GM21423 (cell line): ENCODE measurements around the gene VPS26C.

Experiments
- ATAC-seq: cut with Tn5 transposase; IDR thresholded peaks from one replicate; pipeline ENCODE4 v1.9.1; 2021; ENCODE audit warnings: mild to moderate bottlenecking, moderate library complexity; ENCODE audit not compliant: unreplicated experiment

The VPS26C gene

DNA sequence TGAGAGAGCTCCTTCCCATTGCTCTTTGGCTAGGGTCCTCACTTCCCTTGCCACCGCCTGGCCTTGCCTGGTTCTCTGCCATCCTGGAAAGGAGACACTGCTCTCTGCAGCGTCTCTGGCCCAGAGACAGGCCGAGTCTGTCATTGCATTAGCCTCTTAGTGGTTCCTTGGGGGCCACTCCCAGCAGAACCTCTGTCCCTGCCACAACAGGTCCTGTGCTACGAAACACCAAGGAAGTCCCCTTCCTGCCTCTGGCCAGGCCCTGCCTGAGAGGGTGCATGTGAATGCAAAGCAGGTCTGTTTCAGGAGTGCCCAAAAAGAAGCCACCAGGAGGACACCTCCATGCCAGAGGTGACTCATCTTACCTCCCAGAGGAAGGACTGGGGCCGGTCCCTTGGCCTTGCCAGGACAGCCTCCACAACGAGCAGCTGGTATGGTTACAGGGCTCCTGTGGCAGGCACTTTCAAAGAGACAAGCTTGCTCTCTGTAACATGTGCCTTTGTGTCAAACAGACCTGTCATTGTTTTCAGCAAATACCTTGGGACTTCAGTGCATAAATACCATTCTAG, 59.6 kb downstream of the VPS26C start:
- ATAC-seq, result peak; percentile 54

GRCh38 chr21:37206496-37206895, 60.6 kb downstream of the VPS26C start:
- ATAC-seq, result no peak

GRCh38 chr21:37204580-37204979, 62.6 kb downstream of the VPS26C start:
- ATAC-seq, result no peak

GRCh38 chr21:37202221-37203110, 64.7 kb downstream of the VPS26C start:
- no peak for ATAC-seq

GRCh38 chr21:37200641-37201480, 66.3 kb downstream of the VPS26C start:
- no peak for ATAC-seq

DNA sequence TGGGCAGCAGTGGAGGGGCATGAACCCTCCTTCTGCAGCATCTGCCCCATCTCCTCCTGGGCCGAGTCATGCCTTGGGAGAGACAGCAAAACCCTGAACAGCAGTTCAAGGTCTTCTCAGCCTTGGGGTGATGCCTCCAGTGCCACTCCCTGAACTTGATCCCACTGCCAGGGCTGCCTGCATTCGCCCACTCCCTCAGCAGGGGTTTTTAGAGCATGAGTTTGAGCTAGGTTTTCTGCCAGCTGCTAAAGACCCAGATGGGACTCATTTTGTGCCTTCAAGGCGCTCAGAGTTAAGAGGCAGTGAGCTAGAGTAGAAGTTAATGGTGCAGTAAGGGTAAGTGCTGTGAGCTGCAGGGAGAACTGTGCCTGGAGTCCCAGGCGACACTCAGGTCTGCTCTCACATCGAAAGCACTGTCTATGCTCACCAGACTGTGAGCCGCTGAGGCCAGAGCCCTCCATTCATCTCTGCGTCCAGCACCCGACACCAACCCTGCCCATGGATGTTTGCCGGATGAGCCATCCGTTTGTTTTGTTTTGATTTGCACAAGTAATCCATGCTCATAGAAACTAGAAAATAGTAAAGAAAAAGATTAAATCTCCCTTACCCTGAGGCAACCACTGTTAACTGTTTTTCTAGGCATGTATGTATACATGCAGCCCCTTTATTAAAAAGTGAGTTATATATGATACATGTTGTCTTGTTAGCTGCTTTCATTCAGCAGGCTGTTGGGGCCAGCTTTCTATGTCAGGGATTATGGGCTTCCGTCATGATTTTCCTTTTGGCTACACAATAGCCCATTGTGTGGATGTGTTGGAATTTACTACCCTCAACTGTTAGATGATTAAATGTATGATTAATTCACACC, 67.8 kb downstream of the VPS26C start:
- ATAC-seq, result no peak

DNA sequence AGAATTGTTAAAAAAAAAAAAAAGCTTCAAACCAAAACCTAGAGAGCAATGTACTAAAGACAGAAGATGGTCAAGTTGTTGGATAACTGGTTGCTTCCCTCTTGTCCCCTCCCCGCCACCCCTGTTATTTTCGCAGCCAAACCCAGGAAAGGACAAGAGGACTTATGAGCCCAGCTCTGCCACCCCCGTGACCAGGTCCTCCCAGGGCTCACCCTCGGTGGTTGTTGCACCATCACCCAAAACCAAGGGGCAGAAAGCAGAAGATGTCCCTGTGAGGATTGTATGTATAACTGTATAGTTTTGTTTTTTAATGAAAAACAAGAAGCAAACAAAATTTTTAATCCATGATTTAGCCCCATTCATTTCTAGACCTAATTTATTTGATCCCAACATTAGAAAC, 69.4 kb downstream of the VPS26C start:
- ATAC-seq, result no peak

DNA sequence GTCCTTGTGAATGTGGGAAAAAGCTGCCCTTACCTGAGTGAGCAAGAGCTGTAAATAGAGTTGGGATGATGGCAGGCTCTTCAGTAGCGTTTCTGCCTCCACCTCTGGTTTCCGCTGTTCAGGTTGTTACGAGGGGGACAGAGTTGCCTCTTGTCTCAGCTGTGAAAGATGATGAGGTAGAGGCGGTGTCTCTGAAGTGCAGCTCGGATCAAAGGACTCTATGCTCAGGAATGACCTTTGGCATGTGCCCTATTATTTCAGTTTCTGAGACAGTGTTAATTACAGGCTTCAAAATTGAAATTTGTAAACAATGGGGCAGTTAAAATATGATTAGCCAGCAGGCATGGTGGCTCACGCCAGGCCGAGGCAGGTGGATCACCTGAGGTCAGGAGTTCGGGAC, 70.3 kb downstream of the VPS26C start:
- ATAC-seq, result no peak

- ATAC-seq, result no peak
These were observed 71.5 kb downstream of the VPS26C start for GRCh38 chr21:37195610-37196009.

DNA sequence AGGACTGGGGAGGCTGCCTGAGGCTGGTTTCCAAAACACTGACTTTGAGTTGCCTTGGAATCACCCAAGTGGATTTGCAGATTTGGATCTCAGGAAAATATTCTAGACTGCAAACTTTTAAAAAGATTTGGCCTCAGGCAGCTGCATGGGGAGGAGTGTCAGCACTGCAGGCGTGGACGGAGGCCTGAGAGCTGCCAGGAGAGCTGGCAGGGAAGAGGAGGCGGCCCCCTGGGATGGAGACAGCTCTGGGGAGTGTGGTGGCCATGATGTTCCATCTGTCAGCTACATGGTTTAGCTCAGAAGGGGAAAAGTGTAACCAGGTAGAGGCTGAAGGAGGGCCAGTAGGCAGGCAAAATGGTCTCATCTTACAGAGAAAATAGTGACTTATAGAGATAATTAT, 72.1 kb downstream of the VPS26C start:
- no peak for ATAC-seq

GRCh38 chr21:37193676-37194075, 73.5 kb downstream of the VPS26C start:
- ATAC-seq, result no peak

DNA sequence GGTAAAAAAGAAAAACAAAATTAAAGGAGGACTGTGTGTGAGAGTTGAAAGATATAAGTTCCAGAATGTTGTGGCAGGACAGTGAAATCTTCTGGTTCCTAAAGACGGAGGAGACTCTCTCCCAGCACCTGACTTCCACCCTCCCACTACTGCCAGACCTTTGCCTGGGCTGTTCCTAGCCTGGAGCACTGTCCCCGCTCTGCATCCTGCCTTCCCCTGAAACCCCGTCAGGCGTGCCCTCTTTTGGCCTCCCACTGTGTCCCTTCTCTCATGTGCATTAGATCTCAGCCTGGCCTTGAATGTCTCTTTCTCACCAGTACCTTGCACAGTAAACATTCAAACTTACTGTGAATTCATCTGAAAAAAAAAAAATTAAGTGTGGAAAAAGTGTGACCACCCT, 74.1 kb downstream of the VPS26C start:
- ATAC-seq, result no peak

GRCh38 chr21:37192019-37192418, 75.1 kb downstream of the VPS26C start:
- no peak for ATAC-seq

- ATAC-seq, result no peak
These were observed 78.3 kb downstream of the VPS26C start for GRCh38 chr21:37188825-37189224.

GRCh38 chr21:37186983-37187382, 80.2 kb downstream of the VPS26C start:
- no peak for ATAC-seq

DNA sequence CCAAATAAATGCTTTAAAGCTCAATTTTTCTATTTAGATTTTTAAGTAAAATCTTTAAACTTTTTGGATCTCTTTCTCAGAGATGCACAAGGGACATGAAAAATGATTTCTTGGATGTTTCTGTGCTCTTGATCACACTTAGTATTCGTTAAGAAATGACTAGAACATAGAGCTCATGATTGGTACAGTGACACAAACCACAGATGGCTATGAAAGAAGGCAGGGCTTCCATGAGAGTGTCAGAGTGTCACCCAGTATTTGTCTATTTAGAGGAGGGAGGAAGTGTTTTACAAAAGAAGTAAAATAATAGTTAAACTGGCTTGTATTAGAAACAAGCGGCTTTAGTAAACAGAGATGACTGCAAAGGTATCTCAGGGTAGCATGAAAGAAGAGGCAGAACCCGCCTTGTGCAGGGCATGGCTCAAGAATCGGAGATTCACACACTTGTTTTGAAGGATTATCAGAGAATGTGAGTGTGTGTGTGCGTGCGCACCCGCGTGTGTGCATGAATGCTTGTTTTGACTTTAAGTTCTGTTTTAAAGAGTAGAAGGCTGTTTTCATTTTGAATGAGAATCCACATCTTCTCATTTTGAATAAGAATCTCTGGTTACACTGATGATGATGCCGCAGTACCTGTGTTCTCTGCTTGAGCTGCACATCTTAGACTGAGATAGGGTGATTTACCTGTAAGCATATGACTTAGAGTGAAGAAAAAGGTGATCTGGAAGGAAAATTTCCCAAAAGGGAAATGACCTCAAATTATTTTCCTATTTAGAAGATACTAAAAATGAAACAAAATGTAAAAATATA, 82.1 kb downstream of the VPS26C start:
- ATAC-seq, result no peak

DNA sequence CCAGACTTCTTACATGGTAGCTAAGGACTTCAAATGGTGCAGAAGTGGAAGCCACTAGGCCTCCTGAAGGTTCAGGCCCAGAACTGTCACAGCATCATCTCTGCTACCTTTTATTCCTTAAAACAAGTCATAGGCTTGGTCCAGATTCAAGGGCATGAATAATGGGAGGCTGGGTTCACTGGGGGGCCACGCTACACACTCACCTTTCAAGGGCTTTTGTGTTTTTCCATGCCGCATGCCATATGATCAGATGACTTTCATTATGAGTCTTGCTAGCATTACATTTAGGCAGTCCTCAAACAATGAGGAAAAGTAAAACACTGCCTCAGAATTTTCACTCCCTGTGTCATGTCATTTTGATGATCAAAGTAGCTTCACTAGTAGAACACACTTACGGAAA, 83.4 kb downstream of the VPS26C start:
- no peak for ATAC-seq

DNA sequence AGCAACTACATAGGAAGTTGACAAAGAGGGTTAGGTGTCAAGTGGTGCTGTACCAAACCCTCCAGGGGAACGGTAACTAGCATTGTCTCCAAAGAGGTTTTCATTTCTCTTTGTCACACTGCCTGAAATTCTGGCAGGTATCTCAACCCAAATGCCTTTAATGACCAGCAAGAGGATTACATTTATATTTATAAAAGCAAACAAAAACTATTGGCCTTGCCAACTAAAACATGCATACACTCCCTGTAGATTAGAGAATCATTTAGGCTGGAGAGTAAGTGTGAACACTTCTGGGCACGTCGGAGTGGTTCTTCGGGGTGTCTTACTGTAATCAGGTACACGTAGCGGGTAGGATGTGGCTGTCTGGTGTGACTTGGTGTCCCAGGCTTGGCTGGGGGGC, 84.9 kb downstream of the VPS26C start:
- ATAC-seq, result no peak

- no peak for ATAC-seq
These were observed 86.1 kb downstream of the VPS26C start for GRCh38 chr21:37181059-37181458.

DNA sequence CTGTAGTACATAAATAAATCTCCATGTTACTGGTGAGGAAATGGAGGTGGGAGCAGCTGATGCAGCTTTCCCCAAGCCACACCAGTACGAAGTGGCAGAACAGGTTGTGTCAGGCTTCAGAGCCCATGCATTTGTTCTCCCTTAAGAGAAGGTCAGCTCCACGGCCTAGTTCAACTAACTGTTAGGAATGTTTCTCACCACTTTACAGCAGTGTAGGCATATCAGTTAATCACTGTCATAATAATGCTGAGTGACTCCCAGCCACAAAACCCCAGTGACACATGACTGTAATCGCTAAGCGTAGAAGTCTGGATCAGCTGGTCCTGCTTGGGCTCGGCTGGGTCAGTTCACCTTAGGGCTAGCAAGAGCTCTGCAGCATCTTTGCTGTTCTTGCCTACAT, 90.4 kb downstream of the VPS26C start:
- no peak for ATAC-seq
